ENCODE results near the gene BPIFB1. TPM values are rescaled to one million over a fixed set of nuclear protein-coding genes. Genes with fewer than 3 reads are reported as not detected.

The BPIFB1 gene
- total RNA-seq, 1 experiment from 2014 or later, result not detected

DNA sequence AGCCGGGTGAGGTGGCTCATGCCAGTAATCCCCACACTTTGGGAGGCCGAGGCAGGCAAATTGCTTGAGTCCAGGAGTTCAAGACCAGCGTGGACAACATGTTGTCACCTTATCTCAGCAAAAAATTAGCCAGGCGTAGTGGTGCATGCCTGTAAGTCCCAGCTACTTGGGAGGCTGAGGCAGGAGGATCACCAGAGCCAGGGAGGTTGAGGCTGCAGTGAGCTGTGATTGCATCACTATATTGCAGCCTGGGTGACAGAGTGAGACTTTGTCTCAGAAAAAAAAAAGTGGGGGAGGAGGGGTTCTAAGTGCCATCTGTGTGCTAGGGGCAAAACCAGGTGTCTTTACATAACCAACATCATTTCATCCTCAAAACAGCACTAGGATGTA, 70.0 kb downstream of the BPIFB1 start:
- BruUV-seq (replicated peaks), result no TSS peak
- Mint-ChIP-seq H3K27ac (ENCODE audit: low read depth, unreplicated experiment) (no peak overlapping the region), H3K27me3 (ENCODE audit: insufficient read depth, unreplicated experiment) (no peaks in the 10 kb centered on the region), H3K4me3 (ENCODE audit: unreplicated experiment) (no peak overlapping the region), H3K4me1 (ENCODE audit: insufficient read depth, unreplicated experiment) (no peaks in the 10 kb centered on the region), H3K9me3 (ENCODE audit: unreplicated experiment) (no peaks in the 10 kb centered on the region), H3K36me3 (ENCODE audit: insufficient read depth, unreplicated experiment) (peaks cover 58% of the 10 kb centered on the region)
- no peak for DNase-seq (ENCODE audit: unreplicated experiment)
- intact Hi-C loops (cut with micrococcal nuclease), result no loop called here
- CTCF ChIA-PET, result no interaction called here
- TF ChIP-seq, protein P1, sequence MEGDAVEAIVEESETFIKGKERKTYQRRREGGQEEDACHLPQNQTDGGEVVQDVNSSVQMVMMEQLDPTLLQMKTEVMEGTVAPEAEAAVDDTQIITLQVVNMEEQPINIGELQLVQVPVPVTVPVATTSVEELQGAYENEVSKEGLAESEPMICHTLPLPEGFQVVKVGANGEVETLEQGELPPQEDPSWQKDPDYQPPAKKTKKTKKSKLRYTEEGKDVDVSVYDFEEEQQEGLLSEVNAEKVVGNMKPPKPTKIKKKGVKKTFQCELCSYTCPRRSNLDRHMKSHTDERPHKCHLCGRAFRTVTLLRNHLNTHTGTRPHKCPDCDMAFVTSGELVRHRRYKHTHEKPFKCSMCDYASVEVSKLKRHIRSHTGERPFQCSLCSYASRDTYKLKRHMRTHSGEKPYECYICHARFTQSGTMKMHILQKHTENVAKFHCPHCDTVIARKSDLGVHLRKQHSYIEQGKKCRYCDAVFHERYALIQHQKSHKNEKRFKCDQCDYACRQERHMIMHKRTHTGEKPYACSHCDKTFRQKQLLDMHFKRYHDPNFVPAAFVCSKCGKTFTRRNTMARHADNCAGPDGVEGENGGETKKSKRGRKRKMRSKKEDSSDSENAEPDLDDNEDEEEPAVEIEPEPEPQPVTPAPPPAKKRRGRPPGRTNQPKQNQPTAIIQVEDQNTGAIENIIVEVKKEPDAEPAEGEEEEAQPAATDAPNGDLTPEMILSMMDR (IDR thresholded peaks at IDR 0.05; ENCODE audit: unreplicated experiment), result no peak
- POLR2A ChIA-PET, result no interaction called here

Other genes with a start within 250 kb of the BPIFB1 start
- not detected in 2 replicates for gene BPIFB3, start 229.3 kb upstream of the BPIFB1 start, total RNA-seq (2022)
- not detected in 2 replicates for gene BPIFB4, start 203.6 kb upstream of the BPIFB1 start, total RNA-seq (2022)
- not detected in 2 replicates for gene BPIFA2, start 115.1 kb upstream of the BPIFB1 start, total RNA-seq (2022)
- not detected in 2 replicates for gene BPIFA3, start 65.9 kb upstream of the BPIFB1 start, total RNA-seq (2022)
- gene BPIFA1, start 47.2 kb upstream of the BPIFB1 start, total RNA-seq (2022), result not detected in 2 replicates
- 41.0 and 45.0 TPM in 2 replicates for gene CDK5RAP1, start 118.3 kb downstream of the BPIFB1 start, total RNA-seq (2022)
- 1.4 and 2.0 TPM in 2 replicates for gene SNTA1, start 160.5 kb downstream of the BPIFB1 start, total RNA-seq (2022)
- 15.4 and 17.3 TPM in 2 replicates for gene CBFA2T2, start 206.9 kb downstream of the BPIFB1 start, total RNA-seq (2022)